K562 (cell line): Measurements from ENCODE around the gene MCEE. TPM values are rescaled to one million over a fixed set of nuclear protein-coding genes. Genes with fewer than 3 reads are reported as not detected.

Experiments used
- ATAC-seq: fragments of 200-7000 bp; cut with Tn5 transposase; 3 replicates; pipeline ENCODE4 v1.9.1; 2020; ENCODE audit warnings: moderate library complexity
- BruUV-seq: library from RNA; stranded (reverse); fragments of 400-500 nt; replicated peaks from 2 replicates; lab custom pipeline; 2021; lab: Mats Ljungman, UMichigan
- CTCF ChIA-PET: fragments of 300-600 bp; formaldehyde crosslinking; extraction: SDS; loops from one replicate; lab custom pipeline; 2021; ENCODE audit warnings: low intra/inter-chr PET ratio; lab: Yijun Ruan, JAX
- POLR2A ChIA-PET: fragments of 300-600, 350-650 bp; sonication (Branson Sonifier 250); formaldehyde crosslinking; extraction: SDS; loops from one replicate; lab custom pipeline; 2021; ENCODE audit warnings: antibody characterized with exemption, inconsistent platforms; lab: Yijun Ruan, JAX
- DNase-seq, 4 experiments: peaks; one replicate each; pipeline versions ENCODE4 v3.0.0 to v3.0.0-alpha.2; 2011 to 2018; ENCODE audit warnings: low spot score in 3 of 4, mixed read lengths in 3 of 4; ENCODE audit errors: extremely low read depth in 1 of 4
- FAIRE-seq: peaks from 2 replicates; lab custom pipeline; 2011; peaks lifted over from hg19 to GRCh38; lab: Jason Lieb, UNC
- H2AFZ ChIP-seq: 2 replicates; pipeline ENCODE4 v1.6.0; 2011; ENCODE audit warnings: low read depth, low read length, control low read depth, inconsistent platforms
- H3K27ac ChIP-seq: fragments of 200-600 bp; 3 replicates; pipeline ENCODE4 v1.8.0; 2011; ENCODE audit warnings: low read depth, mild to moderate bottlenecking, control low read depth, inconsistent platforms, low read length, moderate library complexity, mixed read lengths; ENCODE audit errors: extremely low read depth
- H3K27me3 ChIP-seq, 2 experiments: fragments of 300-600 bp in 1 of 2; 2 replicates in 1 of 2; 3 replicates in 1 of 2; pipeline versions ENCODE4 v1.6.0 to v1.8.0; 2011; ENCODE audit warnings: inconsistent platforms in 2 of 2, low read length in 2 of 2, mild to moderate bottlenecking in 1 of 2, mixed read lengths in 1 of 2, moderate library complexity in 1 of 2; ENCODE audit not compliant: control insufficient read depth in 2 of 2, insufficient read depth in 2 of 2
- H3K36me3 ChIP-seq: fragments of 300-600 bp; 3 replicates; pipeline ENCODE4 v1.8.0; 2011; ENCODE audit warnings: mild to moderate bottlenecking, low read length, inconsistent platforms; ENCODE audit not compliant: control insufficient read depth, insufficient read depth
- H3K4me1 ChIP-seq, 2 experiments: fragments of 200-600 bp in 1 of 2; replicated peaks in 1 of 2; 2 replicates in 1 of 2; 3 replicates in 1 of 2; pipeline versions ENCODE4 v1.5.1 to v1.8.0; 2011; ENCODE audit warnings: inconsistent platforms in 2 of 2, low read length in 2 of 2, mild to moderate bottlenecking in 1 of 2, mixed read lengths in 1 of 2, moderate library complexity in 1 of 2; ENCODE audit not compliant: control insufficient read depth in 2 of 2, insufficient read depth in 2 of 2
- H3K4me2 ChIP-seq: 2 replicates; pipeline ENCODE4 v1.6.1; 2011; ENCODE audit warnings: low read length, control low read depth, inconsistent platforms, mixed read lengths; ENCODE audit not compliant: insufficient read depth
- H3K4me3 ChIP-seq: fragments of 200-600 bp; sonication (generic), shearing (Covaris generic); 2 replicates; pipeline ENCODE4 v1.5.1; 2016; ENCODE audit warnings: control low read depth, inconsistent platforms
- H3K79me2 ChIP-seq: fragments of 200-600 bp; 3 replicates; pipeline ENCODE4 v1.8.0; 2011; ENCODE audit warnings: low read length, inconsistent platforms; ENCODE audit not compliant: control insufficient read depth, insufficient read depth
- H3K9ac ChIP-seq, 2 experiments: 2 replicates each; pipeline versions ENCODE4 v1.6.0 to v1.6.1; 2011; ENCODE audit warnings: low read depth in 2 of 2, low read length in 2 of 2, control low read depth in 1 of 2, inconsistent platforms in 1 of 2, mild to moderate bottlenecking in 1 of 2, mixed read lengths in 1 of 2; ENCODE audit not compliant: insufficient read depth in 1 of 2
- H3K9me1 ChIP-seq: one replicate; pipeline ENCODE4 v1.6.0; 2011; ENCODE audit warnings: inconsistent platforms, mild to moderate bottlenecking, low read length, moderate library complexity; ENCODE audit not compliant: control insufficient read depth, insufficient read depth
- H3K9me3 ChIP-seq: replicated peaks from 2 replicates; pipeline ENCODE4 v1.5.1; 2011; ENCODE audit warnings: low read depth, low read length, inconsistent platforms; ENCODE audit not compliant: control insufficient read depth, insufficient read depth
- H4K20me1 ChIP-seq: replicated peaks from 2 replicates; pipeline ENCODE4 v1.6.1; 2011; ENCODE audit warnings: low read length, inconsistent platforms, mixed read lengths; ENCODE audit not compliant: control insufficient read depth, insufficient read depth
- GATAD2A ChIP-seq: fragments of 450-650 bp; IDR thresholded peaks from 2 replicates; pipeline ENCODE4 v1.6.1; 2017
- IRF9 ChIP-seq: fragments of 450-650 bp; IDR thresholded peaks from 2 replicates; pipeline ENCODE4 v1.6.1; 2016; ENCODE audit warnings: missing biosample characterization, missing genetic modification characterization
- MLLT1 ChIP-seq, 2 experiments: fragments of 450-650 bp; IDR thresholded peaks; 2 replicates each; pipeline ENCODE4 v1.6.1; 2016
- WGBS: fragments of 100-300 bp; shearing (Covaris generic); methylation state at CpG from one replicate; pipeline ENCODE4 v1.1.6; 2016; ENCODE audit warnings: low coverage, mixed read lengths; ENCODE audit not compliant: insufficient coverage; ENCODE audit errors: missing lambda C conversion rate; 5-methylcytosine and 5-hydroxymethylcytosine counted together
- in situ Hi-C: fragments of 300-500 bp; cut with MboI; formaldehyde crosslinking; loops from 4 replicates; pipeline ENCODE4 v1.15.0; 2018; ENCODE audit warnings: inconsistent platforms, mixed read lengths
- intact Hi-C: fragments of 100-400 bp; cut with micrococcal nuclease; formaldehyde crosslinking; loops from 2 replicates; pipeline ENCODE4 v1.14.2; 2022
- polyA plus RNA-seq, 8 experiments: library from polyadenylated mRNA; depleted of rRNA in 4 of 8; stranded (reverse) in 5 of 8; unstranded in 3 of 8; fragments of >200 nt; fragmentation: Nextera tagmentation in 2 of 8; fragmentation: Illumina TruSeq in 1 of 8; extraction: Ambion mirVana in 2 of 8; extraction: Trizol in 1 of 8; gene quantifications; 2 replicates each; pipeline versions ENCODE4 v1.2.1 to v1.2.3, GENCODE V29; 2011 to 2014; ENCODE audit warnings: inconsistent platforms in 1 of 8, missing spikeins in 1 of 8
- total RNA-seq, 7 experiments: library from RNA; depleted of rRNA in 6 of 7; stranded (reverse); fragments of >200 nt in 6 of 7; fragmentation: Illumina TruSeq in 2 of 7; extraction: Trizol in 2 of 7; gene quantifications; 2 replicates each; pipeline versions ENCODE4 v1.2.1 to v1.2.3, GENCODE V29; 2011 to 2021; ENCODE audit warnings: low replicate concordance in 1 of 7

Gene MCEE
- total and polyA plus RNA-seq, 9 of the 15 experiments (the other 6 are each of a cell fraction or from before 2014, with no cell fraction given): 15.6 to 49.1 (median 24.5) TPM

- no peaks in the 10 kb centered on the region for H3K9me1 ChIP-seq
- H3K4me2 ChIP-seq: no peak overlapping the region
- no peaks in the 10 kb centered on the region for H3K79me2 ChIP-seq
- H3K9ac ChIP-seq: no peak overlapping the region
- H2AFZ ChIP-seq: no peak overlapping the region
- no peak for FAIRE-seq
- ChIA-PET POLR2A (interaction anchor here (0.8 to 1.2 kb wide), 2 partner anchors 135 to 354 kb away, joined by 3 read pairs; no protein-coding TSS in a partner anchor), CTCF (no interaction called here)
- H4K20me1 ChIP-seq: peaks cover 2% of the 10 kb centered on the region; the same call in 1 of the 2 replicates
- no TSS peak for BruUV-seq
- peak; percentile 24; the same call in 1 of the 3 replicates for ATAC-seq
- H3K9me3 ChIP-seq: no peaks in the 10 kb centered on the region
- no peaks in the 10 kb centered on the region; a peak in 1 of 5 replicates for H3K4me1 ChIP-seq
- intact Hi-C loops: loop anchor here (5.0 to 10.0 kb wide), 3 partner anchors 141 to 356 kb away; no protein-coding TSS in a partner anchor
- H3K27me3 ChIP-seq: peaks cover 9 to 39% of the 10 kb centered on the region in 2 experiments; a peak in 4 of 5 replicates
- H3K36me3 ChIP-seq: no peaks in the 10 kb centered on the region
- DNase-seq: no peak
- no peak overlapping the region for H3K4me3 ChIP-seq
- TF ChIP-seq GATAD2A (no peak), IRF9 (tag) (no peak), MLLT1 (IDR thresholded peaks at IDR 0.05) (no peak)
- H3K27ac ChIP-seq: no peak overlapping the region
- in situ Hi-C loops: loop anchor here (5.0 kb wide), 1 partner anchor 351 kb away; no protein-coding TSS in a partner anchor
- WGBS: 3% methylated on average over 6 of the region's 6 CpGs
Measured at GRCh38 chr2:71156573-71156972, 26.5 kb upstream of the MCEE start.
